H1 (cell line): Measurements from ENCODE around the gene PTPRH. TPM values are rescaled to one million over a fixed set of nuclear protein-coding genes. Genes with fewer than 3 reads are reported as not detected.

ENCODE experiments used
- CTCF ChIA-PET: fragments of 300-600 bp; sonication (Branson Sonifier 250); formaldehyde crosslinking; loops from one replicate; lab custom pipeline; 2021; ENCODE audit not compliant: partially characterized antibody; lab: Charles Lee
- POLR2A ChIA-PET: fragments of 300-600 bp; sonication (Branson Sonifier 250); formaldehyde crosslinking; loops from one replicate; lab custom pipeline; 2021; ENCODE audit warnings: inconsistent platforms; ENCODE audit not compliant: partially characterized antibody; lab: Charles Lee
- DNase-seq, 2 experiments: peaks; one replicate each; pipeline versions ENCODE4 v3.0.0 to v3.0.0-alpha.2; 2010 to 2022; ENCODE audit warnings: low spot score in 2 of 2, low read depth in 1 of 2, mixed read lengths in 1 of 2
- FAIRE-seq: peaks from 2 replicates; lab custom pipeline; 2011; peaks lifted over from hg19 to GRCh38; lab: Jason Lieb, UNC
- H2AFZ ChIP-seq: 2 replicates; pipeline ENCODE4 v1.8.1; 2012; ENCODE audit warnings: low read length, inconsistent platforms
- H2AK5ac ChIP-seq: 2 replicates; pipeline ENCODE4 v1.6.1; 2013; ENCODE audit warnings: low read depth, low read length
- H2BK120ac ChIP-seq: replicated peaks from 2 replicates; pipeline ENCODE3; 2013; ENCODE audit warnings: low read depth, low read length, inconsistent platforms
- H2BK12ac ChIP-seq: 2 replicates; pipeline ENCODE4 v1.6.1; 2013; ENCODE audit warnings: low read depth, low read length
- H2BK15ac ChIP-seq: 2 replicates; pipeline ENCODE4 v1.6.1; 2013; ENCODE audit warnings: low read length
- H2BK20ac ChIP-seq: 2 replicates; pipeline ENCODE4 v1.6.1; 2013; ENCODE audit warnings: low read length
- H2BK5ac ChIP-seq: 2 replicates; pipeline ENCODE4 v1.6.1; 2013; ENCODE audit warnings: low read depth, low read length
- H3K14ac ChIP-seq: 2 replicates; pipeline ENCODE4 v1.6.1; 2013; ENCODE audit warnings: inconsistent platforms; ENCODE audit not compliant: insufficient read length
- H3K18ac ChIP-seq: 2 replicates; pipeline ENCODE4 v1.6.1; 2013; ENCODE audit warnings: low read length; ENCODE audit errors: extremely low read depth
- H3K23ac ChIP-seq: 2 replicates; pipeline ENCODE4 v1.6.1; 2013; ENCODE audit warnings: inconsistent platforms; ENCODE audit not compliant: insufficient read length
- H3K23me2 ChIP-seq: 2 replicates; pipeline ENCODE4 v1.6.1; 2013; ENCODE audit warnings: low read depth, low read length
- H3K27ac ChIP-seq: 2 replicates; pipeline ENCODE4 v1.6.1; 2011; ENCODE audit warnings: low read depth, low read length, inconsistent platforms
- H3K27me3 ChIP-seq, 4 experiments: replicated peaks in 1 of 4; 1 replicate in 1 of 4; 2 replicates in 3 of 4; pipeline versions ENCODE4 v1.6.1 to v1.8.1; 2011 to 2013; ENCODE audit warnings: low read length in 3 of 4, mild to moderate bottlenecking in 3 of 4, inconsistent platforms in 2 of 4, mixed read lengths in 2 of 4, moderate library complexity in 1 of 4; ENCODE audit not compliant: control insufficient read depth in 3 of 4, insufficient read depth in 3 of 4; ENCODE audit errors: extremely low read depth in 1 of 4
- H3K36me3 ChIP-seq, 4 experiments: 2 replicates each; pipeline versions ENCODE4 v1.6.1 to v1.8.1; 2011 to 2013; ENCODE audit warnings: mild to moderate bottlenecking in 4 of 4, low read length in 3 of 4, moderate library complexity in 2 of 4, control low read depth in 1 of 4, inconsistent platforms in 1 of 4; ENCODE audit not compliant: insufficient read depth in 4 of 4, control insufficient read depth in 2 of 4
- H3K4ac ChIP-seq: replicated peaks from 2 replicates; pipeline ENCODE3; 2013; ENCODE audit warnings: low read length, low read depth, mixed read lengths, inconsistent platforms; ENCODE audit not compliant: insufficient read length
- H3K4me1 ChIP-seq, 4 experiments: replicated peaks in 1 of 4; 1 replicate in 1 of 4; 2 replicates in 3 of 4; pipeline versions ENCODE4 v1.6.1 to v1.8.1; 2011 to 2013; ENCODE audit warnings: low read length in 3 of 4, inconsistent platforms in 2 of 4, mixed read lengths in 1 of 4; ENCODE audit not compliant: insufficient read depth in 4 of 4, control insufficient read depth in 3 of 4
- H3K4me2 ChIP-seq, 2 experiments: 2 replicates each; pipeline versions ENCODE4 v1.6.1 to v1.8.1; 2011 to 2013; ENCODE audit warnings: low read depth in 2 of 2, low read length in 2 of 2, control low read depth in 1 of 2, inconsistent platforms in 1 of 2, mild to moderate bottlenecking in 1 of 2; ENCODE audit not compliant: insufficient read depth in 1 of 2
- H3K4me3 ChIP-seq, 4 experiments: fragments of 200-600, 300-600 bp in 1 of 4; sonication (generic), shearing (Covaris generic), sonication (Bioruptor Twin) in 1 of 4; 2 replicates each; pipeline versions ENCODE4 v1.5.1 to v1.8.1; 2011 to 2016; ENCODE audit warnings: low read length in 4 of 4, low read depth in 3 of 4, control low read depth in 2 of 4, inconsistent platforms in 2 of 4, mild to moderate bottlenecking in 2 of 4, mixed read lengths in 1 of 4, moderate library complexity in 1 of 4; ENCODE audit not compliant: insufficient read depth in 2 of 4; ENCODE audit errors: extremely low read depth in 1 of 4
- H3K56ac ChIP-seq: replicated peaks from 2 replicates; pipeline ENCODE3; 2013; ENCODE audit warnings: low read depth, mild to moderate bottlenecking, mixed read lengths, low read length, inconsistent platforms; ENCODE audit not compliant: insufficient read length
- H3K79me1 ChIP-seq: 2 replicates; pipeline ENCODE4 v1.6.1; 2013; ENCODE audit warnings: low read depth, low read length, control low read depth
- H3K79me2 ChIP-seq, 2 experiments: 2 replicates each; pipeline versions ENCODE4 v1.6.1 to v1.8.1; 2012 to 2013; ENCODE audit warnings: low read length in 2 of 2, mild to moderate bottlenecking in 2 of 2, inconsistent platforms in 1 of 2; ENCODE audit not compliant: insufficient read depth in 2 of 2, control insufficient read depth in 1 of 2
- H3K9ac ChIP-seq, 4 experiments: replicated peaks in 1 of 4; 1 replicate in 1 of 4; 2 replicates in 3 of 4; pipeline versions ENCODE4 v1.6.1 to v1.8.1; 2011 to 2013; ENCODE audit warnings: low read depth in 3 of 4, low read length in 3 of 4, control low read depth in 2 of 4, mild to moderate bottlenecking in 2 of 4, moderate library complexity in 2 of 4, inconsistent platforms in 1 of 4; ENCODE audit errors: extremely low read depth in 1 of 4
- H3K9me3 ChIP-seq, 2 experiments: 2 replicates each; pipeline versions ENCODE4 v1.6.1 to v1.8.1; 2012 to 2013; ENCODE audit warnings: mild to moderate bottlenecking in 2 of 2, moderate library complexity in 2 of 2, control low read depth in 1 of 2, inconsistent platforms in 1 of 2, low read depth in 1 of 2, low read length in 1 of 2, mixed read lengths in 1 of 2; ENCODE audit not compliant: insufficient read depth in 2 of 2
- H4K20me1 ChIP-seq, 2 experiments: replicated peaks in 1 of 2; 2 replicates each; pipeline versions ENCODE3 to v1.8.1; 2011 to 2013; ENCODE audit warnings: inconsistent platforms in 2 of 2, low read length in 2 of 2, mild to moderate bottlenecking in 1 of 2; ENCODE audit not compliant: insufficient read depth in 2 of 2, control insufficient read depth in 1 of 2
- H4K5ac ChIP-seq: 2 replicates; pipeline ENCODE4 v1.6.1; 2013; ENCODE audit warnings: low read length, low read depth, mixed read lengths, inconsistent platforms; ENCODE audit not compliant: insufficient read length
- H4K8ac ChIP-seq: 2 replicates; pipeline ENCODE4 v1.8.0; 2013; ENCODE audit warnings: mild to moderate bottlenecking, moderate library complexity, low read length, inconsistent platforms; ENCODE audit not compliant: insufficient read depth; ENCODE audit errors: extremely low read depth
- H4K91ac ChIP-seq: replicated peaks from 2 replicates; pipeline ENCODE3; 2013; ENCODE audit warnings: low read length, mixed read lengths, inconsistent platforms; ENCODE audit not compliant: insufficient read length
- RAD21 ChIP-seq, 2 experiments: IDR thresholded peaks in 1 of 2; conservative IDR thresholded peaks in 1 of 2; 2 replicates each; pipeline ENCODE4 v1.6.1; 2011; ENCODE audit warnings: low read depth in 2 of 2, low read length in 2 of 2, improper control_type of control experiment in 1 of 2, inconsistent platforms in 1 of 2, mild to moderate bottlenecking in 1 of 2, moderate library complexity in 1 of 2
- ZNF274 ChIP-seq: IDR thresholded peaks from 2 replicates; pipeline ENCODE4 v1.7.0; 2012; ENCODE audit warnings: low read length, borderline replicate concordance; ENCODE audit errors: extremely low read depth
- whole genome bisulfite sequencing, 2 experiments: shearing (Covaris generic) in 1 of 2; methylation state at CpG; one replicate each; pipeline versions ENCODE4 v1.1.6 to v1.1.7; 2013 to 2015; ENCODE audit warnings: low lambda C conversion rate in 2 of 2, mixed read lengths in 2 of 2, inconsistent platforms in 1 of 2, low coverage in 1 of 2, missing lambda C conversion rate in 1 of 2; ENCODE audit not compliant: insufficient replicate concordance in 2 of 2, insufficient coverage in 1 of 2, insufficient read length in 1 of 2; ENCODE audit errors: extremely low coverage in 1 of 2, missing lambda C conversion rate in 1 of 2; 5-methylcytosine and 5-hydroxymethylcytosine counted together
- polyA plus RNA-seq, 7 experiments: library from polyadenylated mRNA; depleted of rRNA in 3 of 7; stranded (reverse) in 5 of 7; unstranded in 2 of 7; fragments of >200 nt in 5 of 7; fragments of 200-250 nt in 2 of 7; gene quantifications; 1 replicate in 5 of 7; 2 replicates in 1 of 7; 4 replicates in 1 of 7; pipeline versions ENCODE4 v1.2.1 to v1.2.3, GENCODE V29; 2011 to 2013; ENCODE audit warnings: missing spikeins in 2 of 7, mixed read lengths in 2 of 7
- total RNA-seq: library from RNA; stranded (reverse); fragmentation: NEBNext Ultra II Directional; extraction: Animal tissue kit (Norgen Biotek cat#: 25700); gene quantifications from 2 replicates; pipeline ENCODE4 v1.2.1, GENCODE V29; 2021
- TF ChIP-seq, protein P1 (sequence below), 3 experiments: IDR thresholded peaks; 1 replicate in 2 of 3; 2 replicates in 1 of 3; pipeline versions ENCODE4 v1.5.1 to v1.6.1; 2011; ENCODE audit warnings: low read length in 3 of 3, mild to moderate bottlenecking in 3 of 3, inconsistent platforms in 2 of 3, low read depth in 1 of 3, moderate library complexity in 1 of 3; ENCODE audit not compliant: insufficient read depth in 1 of 3; ENCODE audit errors: control extremely low read depth in 1 of 3
- TF ChIP-seq, protein P2 (sequence below): IDR thresholded peaks from 2 replicates; pipeline ENCODE4 v1.6.1; 2012; ENCODE audit warnings: inconsistent platforms
- TF ChIP-seq, protein P3 (sequence below): IDR thresholded peaks from 2 replicates; pipeline ENCODE4 v1.6.1; 2011; ENCODE audit warnings: low read depth, mild to moderate bottlenecking, low read length; ENCODE audit not compliant: insufficient read depth

The PTPRH gene
- total and polyA plus RNA-seq, 2 of the 8 experiments (the other 6 are each of a cell fraction or from before 2014, with no cell fraction given): 0.30 to 0.39 TPM

DNA sequence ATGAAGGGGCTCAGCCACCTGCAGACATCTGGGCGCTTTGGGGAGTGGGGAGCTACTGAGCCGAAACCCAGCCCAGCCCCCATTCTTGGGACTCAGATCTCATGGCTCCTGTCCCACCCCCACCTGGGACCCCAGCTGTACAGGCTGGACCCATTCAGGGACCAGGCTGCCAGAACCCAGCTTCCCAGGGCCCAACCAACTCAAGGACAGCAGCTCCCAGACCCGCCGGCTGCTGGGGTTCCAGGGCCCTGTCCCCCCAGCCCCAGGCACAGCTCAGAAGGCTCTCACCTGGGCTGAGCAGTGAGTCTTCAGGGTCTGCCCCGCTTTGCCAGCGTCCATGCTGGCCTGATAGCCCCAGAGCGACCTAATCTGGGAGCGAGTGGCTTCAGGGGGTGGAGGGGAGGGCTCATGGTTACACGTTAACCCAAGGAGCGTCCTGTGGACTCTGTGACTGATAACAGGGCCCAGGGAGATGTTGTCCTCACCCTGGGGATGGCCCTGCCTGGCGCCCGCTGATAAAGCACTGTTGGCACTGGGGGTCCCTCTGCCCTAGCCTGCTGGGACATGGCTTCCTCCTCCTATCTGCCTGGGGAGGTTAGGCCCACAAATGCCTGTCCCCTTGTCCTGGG lies 19.2 kb upstream of the PTPRH start, which contains the start of gene TMEM86B:
TMEM86B (minus strand) TSS at position 361 of the 629 bp plus-strand sequence; CDS start at position 339, 22 bp downstream.
- ChIA-PET POLR2A (interaction anchor here (0.6 to 1.9 kb wide), 3 partner anchors 31 to 179 kb away, joined by 3 to 10 read pairs (median 4); partner anchors contain the start of gene UBE2S), CTCF (interaction anchor here (0.7 to 1.6 kb wide), 3 partner anchors 63 to 190 kb away, joined by 3 to 4 read pairs (median 4); partner anchors contain the start of gene DNAAF3)
- H4K20me1 ChIP-seq: peaks cover 3 to 23% of the 10 kb centered on the region in 2 experiments
- no peak within 1 kb of the TSS for H2AFZ ChIP-seq
- no peak within 1 kb of the TSS for H3K4ac ChIP-seq
- H3K79me2 ChIP-seq: no peaks in the 10 kb centered on the region
- no peak within 1 kb of the TSS for H3K4me3 ChIP-seq
- H3K27me3 ChIP-seq: no peaks in the 10 kb centered on the region
- no peaks in the 10 kb centered on the region for H3K9me3 ChIP-seq
- FAIRE-seq (no peak), DNase-seq (no peak)
- H3K18ac ChIP-seq: no peak within 1 kb of the TSS
- no peak within 1 kb of the TSS for H2AK5ac ChIP-seq
- H2BK20ac ChIP-seq: no peak within 1 kb of the TSS
- no peak within 1 kb of the TSS for H2BK15ac ChIP-seq
- H3K4me2 ChIP-seq: no peak within 1 kb of the TSS
- WGBS, 2 experiments: 90% methylated on average over 10 of the region's 12 CpGs; no CpG with 5 or more reads in 1 of the 2 experiments
- H2BK120ac ChIP-seq: no peak within 1 kb of the TSS
- no peak within 1 kb of the TSS for H3K56ac ChIP-seq
- no peak within 1 kb of the TSS for H2BK12ac ChIP-seq
- TF ChIP-seq, protein P1, sequence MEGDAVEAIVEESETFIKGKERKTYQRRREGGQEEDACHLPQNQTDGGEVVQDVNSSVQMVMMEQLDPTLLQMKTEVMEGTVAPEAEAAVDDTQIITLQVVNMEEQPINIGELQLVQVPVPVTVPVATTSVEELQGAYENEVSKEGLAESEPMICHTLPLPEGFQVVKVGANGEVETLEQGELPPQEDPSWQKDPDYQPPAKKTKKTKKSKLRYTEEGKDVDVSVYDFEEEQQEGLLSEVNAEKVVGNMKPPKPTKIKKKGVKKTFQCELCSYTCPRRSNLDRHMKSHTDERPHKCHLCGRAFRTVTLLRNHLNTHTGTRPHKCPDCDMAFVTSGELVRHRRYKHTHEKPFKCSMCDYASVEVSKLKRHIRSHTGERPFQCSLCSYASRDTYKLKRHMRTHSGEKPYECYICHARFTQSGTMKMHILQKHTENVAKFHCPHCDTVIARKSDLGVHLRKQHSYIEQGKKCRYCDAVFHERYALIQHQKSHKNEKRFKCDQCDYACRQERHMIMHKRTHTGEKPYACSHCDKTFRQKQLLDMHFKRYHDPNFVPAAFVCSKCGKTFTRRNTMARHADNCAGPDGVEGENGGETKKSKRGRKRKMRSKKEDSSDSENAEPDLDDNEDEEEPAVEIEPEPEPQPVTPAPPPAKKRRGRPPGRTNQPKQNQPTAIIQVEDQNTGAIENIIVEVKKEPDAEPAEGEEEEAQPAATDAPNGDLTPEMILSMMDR (IDR thresholded peaks at IDR 0.05; ENCODE audit: control extremely low read depth in 1 of 3, insufficient read depth in 1 of 3, low read depth in 1 of 3, low read length in 3 of 3): no peak
- TF ChIP-seq, protein P2, sequence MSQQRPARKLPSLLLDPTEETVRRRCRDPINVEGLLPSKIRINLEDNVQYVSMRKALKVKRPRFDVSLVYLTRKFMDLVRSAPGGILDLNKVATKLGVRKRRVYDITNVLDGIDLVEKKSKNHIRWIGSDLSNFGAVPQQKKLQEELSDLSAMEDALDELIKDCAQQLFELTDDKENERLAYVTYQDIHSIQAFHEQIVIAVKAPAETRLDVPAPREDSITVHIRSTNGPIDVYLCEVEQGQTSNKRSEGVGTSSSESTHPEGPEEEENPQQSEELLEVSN: no peak
- TF ChIP-seq ZNF274: no peak
- TF ChIP-seq, protein P3, sequence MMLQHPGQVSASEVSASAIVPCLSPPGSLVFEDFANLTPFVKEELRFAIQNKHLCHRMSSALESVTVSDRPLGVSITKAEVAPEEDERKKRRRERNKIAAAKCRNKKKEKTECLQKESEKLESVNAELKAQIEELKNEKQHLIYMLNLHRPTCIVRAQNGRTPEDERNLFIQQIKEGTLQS: no peak
- TF ChIP-seq RAD21 (IDR thresholded peaks at IDR 0.05 in 1 of 2, conservative IDR thresholded peaks at IDR 0.05 in 1 of 2; ENCODE audit: low read depth in 2 of 2, low read length in 2 of 2): no peak
- H2BK5ac ChIP-seq: peak within 1 kb of the TSS; percentile 35; the same call in 1 of the 2 replicates
- H3K23me2 ChIP-seq: no peaks in the 10 kb centered on the region
- H4K5ac ChIP-seq: no peak within 1 kb of the TSS
- H4K8ac ChIP-seq: no peak within 1 kb of the TSS; the same call in 1 of the 2 replicates
- H3K14ac ChIP-seq: no peak within 1 kb of the TSS
- H3K9ac ChIP-seq: no peak within 1 kb of the TSS
- H3K4me1 ChIP-seq: no peaks in the 10 kb centered on the region
- H3K36me3 ChIP-seq: peaks cover 5 to 16% (median 12%) of the 10 kb centered on the region in 4 experiments; a peak in 5 of 8 replicates
- H4K91ac ChIP-seq: no peak within 1 kb of the TSS
- no peak within 1 kb of the TSS for H3K23ac ChIP-seq
- no peak within 1 kb of the TSS for H3K27ac ChIP-seq
- H3K79me1 ChIP-seq: no peaks in the 10 kb centered on the region; the same call in 1 of the 2 replicates
